ENCODE data around the gene ZDHHC11. TPM values are rescaled to one million over a fixed set of nuclear protein-coding genes. Genes with fewer than 3 reads are reported as not detected.
"Not testable (repeated sequence)": the region's sequence is repeated elsewhere in the genome, so short reads cannot be mapped to it uniquely, and the experiment has no call there.

The ZDHHC11 gene
- total RNA-seq, 1 donor from 2014 or later = 25.2 TPM

DNA sequence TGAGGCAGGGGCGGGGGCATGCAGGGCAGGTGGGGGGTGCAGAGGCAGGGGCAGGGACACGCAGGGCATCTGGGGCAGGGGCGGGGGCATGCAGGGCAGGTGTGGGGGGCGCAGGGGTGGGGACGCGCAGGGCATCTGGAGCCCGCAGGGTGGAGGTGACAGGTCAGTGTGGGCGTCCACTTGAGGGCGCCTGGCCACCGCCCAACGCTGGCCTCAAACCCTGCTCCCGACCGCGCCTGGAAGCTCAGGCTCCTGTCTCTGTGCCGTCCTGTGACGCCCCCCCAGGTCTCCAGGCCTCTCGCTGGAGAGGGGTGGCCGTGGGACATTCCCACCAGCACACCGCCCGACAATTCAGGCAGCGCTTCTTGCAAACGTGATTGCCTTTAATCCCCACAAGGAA is 6.9 kb downstream of the ZDHHC11 start:
- DNase-seq = not testable (repeated sequence)

DNA sequence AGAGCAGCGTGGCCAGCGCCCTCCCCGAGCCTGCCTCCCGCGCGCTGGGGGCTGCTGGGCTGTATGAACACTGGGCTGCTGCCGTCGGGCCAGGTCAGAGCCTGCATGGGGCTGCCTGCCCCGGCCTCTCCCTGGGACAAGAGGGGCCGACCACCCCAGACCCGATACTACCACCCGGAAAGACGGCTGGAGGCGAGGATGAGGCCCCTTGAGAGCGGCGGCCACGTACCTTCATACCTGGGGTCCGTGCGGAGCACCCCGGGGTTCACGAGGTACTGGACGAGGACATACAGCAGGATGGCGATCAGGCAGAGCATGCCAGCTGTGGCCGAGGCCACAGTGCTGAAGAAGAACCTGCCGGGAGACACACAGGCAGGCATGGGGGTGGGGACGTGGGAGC is 7.4 kb downstream of the ZDHHC11 start:
- DNase-seq = not testable (repeated sequence)

DNA sequence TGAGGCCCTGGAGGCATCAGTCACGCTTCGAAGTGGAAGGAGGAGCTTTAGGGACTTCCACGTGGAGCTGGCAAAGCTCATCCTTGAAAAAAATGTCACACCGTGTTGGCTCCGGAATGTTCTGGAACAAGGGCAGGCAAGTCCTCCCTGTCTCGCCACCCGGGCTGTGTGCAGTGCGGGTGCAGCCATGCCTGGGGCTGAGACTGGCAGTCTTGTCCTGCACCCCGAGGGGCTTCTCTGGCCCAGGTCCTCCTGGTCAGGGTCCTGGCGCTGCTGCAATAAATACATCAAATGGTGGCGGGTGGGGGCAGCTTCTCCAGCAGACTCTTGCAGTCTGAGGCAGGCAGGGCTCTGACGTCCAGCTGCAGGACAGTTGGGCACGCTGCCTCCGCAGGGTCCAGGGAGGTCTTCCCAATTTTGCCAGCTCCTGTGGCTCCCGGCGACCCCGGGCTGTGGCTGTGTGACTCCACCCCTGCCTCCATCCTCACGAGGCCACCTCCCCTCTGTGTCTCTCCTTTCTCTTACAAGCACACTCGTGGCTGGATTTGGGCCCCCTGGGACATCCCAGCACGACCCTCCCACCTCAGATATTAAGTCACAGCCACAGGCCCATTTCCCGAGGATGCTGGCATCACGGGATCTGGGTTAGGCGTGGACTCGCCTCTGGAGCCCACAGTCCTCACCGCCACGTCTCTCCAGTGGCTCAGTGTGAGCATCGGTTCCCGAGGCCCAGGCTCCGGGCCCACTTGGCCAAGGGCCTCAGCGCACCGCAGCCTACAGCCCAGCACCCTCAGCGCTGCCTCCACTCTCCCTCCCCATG is 8.2 kb downstream of the ZDHHC11 start:
- DNase-seq = not testable (repeated sequence)

DNA sequence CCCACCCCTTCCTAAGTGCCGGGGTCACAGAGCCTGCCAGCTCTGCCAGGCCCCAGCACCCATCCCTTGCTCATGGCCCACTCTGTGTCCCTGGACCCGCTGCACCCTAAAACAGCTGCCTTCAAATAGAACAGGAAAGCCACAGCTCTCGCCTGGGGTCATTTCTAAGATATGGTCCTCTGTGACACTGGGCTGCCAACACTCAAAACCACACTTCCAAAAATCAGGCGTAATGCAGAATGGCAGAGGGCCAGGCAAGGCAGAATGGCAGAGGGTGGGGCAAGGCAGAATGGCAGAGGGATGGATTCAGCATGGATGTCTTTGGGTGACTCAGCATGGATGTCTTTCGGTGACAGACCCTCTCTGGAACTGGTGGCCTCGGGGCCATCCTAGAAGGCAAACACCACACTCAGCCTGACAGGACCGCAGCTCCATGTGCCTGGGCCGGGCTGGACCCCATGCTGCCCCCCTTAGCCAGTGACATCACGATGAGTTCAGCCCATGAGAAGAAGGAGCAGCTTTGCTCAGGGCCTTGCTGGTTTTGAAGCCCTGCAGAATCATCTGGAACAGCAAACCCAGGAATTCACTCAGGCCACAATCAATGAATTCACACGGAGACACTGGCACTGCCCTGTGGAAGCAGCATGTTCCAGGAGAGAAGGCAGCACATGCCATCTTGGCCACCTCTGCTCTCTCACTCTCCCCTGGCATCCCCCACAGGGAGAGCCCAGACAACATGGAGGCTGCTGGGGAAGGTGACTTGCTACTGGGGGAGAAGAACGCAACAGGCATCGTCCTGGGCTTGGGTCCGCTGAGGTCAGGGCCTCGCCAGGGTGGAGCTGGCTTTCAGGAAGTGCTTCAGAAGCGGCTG is 9.0 kb downstream of the ZDHHC11 start:
- not testable (repeated sequence) for DNase-seq

DNA sequence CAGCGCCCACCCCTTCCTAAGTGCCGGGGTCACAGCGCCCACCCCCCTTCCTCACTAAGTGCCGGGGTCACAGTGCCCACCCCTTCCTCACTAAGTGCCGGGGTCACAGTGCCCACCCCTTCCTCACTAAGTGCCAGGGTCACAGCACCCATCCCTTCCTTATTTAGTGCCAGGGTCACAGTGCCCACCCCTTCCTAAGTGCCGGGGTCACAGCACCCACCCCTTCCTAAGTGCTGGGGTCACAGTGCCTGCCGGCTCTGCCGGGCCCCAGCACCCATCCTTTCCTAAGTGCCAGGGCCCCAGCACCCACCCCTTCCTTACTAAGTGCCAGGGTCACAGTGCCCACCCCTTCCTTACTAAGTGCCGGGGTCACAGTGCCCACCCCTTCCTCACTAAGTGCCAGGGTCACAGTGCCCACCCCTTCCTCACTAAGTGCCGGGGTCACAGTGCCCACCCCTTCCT is 9.8 kb downstream of the ZDHHC11 start:
- not testable (repeated sequence) for DNase-seq

DNA sequence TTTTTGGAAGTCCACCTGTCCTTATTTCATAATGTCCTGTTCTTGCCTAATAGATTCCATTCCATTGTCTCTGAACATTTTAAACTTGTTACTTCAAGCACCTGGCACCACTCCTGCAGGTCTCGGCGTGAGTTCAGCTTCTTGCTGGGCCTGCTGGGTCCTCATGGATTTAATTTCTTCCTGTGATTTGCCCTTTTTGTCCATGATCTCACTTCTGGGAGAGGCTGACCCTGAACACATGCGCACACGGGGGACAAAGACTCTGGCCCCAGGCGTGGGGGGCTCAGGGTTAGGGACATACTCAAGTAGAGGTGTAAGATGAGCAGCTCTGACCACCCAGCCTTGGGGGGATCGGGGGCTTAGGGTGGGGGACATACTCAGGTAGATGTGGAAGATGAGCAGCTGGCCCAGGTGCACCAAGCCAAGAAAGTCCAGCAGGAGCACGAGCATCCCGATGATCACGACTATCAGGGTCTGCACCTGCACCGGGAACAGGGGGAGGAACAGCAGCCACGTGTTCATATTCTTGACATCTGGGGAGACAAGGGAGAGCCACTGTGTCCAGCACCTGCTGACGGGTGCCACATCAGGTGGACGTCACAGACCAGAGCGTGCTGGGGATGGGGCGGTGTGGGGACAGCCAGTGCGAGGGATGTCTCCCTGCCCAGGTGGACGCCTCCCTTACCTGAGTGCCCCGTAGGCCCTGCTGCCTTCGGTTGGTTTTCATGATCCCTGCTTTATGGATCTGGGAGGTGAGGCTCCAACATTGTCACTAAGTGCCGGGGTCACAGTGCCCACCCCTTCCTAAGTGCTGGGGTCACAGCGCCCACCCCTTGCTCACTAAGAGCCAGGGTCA is 10.4 kb downstream of the ZDHHC11 start:
- DNase-seq = not testable (repeated sequence)

DNA sequence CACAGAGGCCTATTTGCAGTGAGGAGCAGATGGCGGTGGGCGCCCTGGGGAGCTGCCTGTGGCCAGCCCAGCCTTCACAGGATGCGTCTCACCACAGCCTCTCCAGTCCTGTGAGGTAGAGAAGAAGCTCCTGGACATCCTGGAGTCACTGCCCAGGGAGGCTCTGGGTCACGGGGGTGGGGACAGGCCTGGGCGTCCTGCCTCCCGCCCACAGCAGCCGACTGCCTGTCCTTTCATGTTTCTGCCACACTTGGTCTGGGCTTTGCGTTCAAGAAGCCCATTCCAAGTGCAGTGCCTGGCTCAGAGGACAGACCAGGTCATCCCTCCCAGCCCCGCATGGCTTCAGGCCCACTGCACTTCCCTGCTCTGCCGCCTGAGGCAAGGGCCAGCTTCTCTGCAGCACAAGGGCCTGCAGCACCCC is 12.3 kb downstream of the ZDHHC11 start:
- DNase-seq = not testable (repeated sequence)

DNA sequence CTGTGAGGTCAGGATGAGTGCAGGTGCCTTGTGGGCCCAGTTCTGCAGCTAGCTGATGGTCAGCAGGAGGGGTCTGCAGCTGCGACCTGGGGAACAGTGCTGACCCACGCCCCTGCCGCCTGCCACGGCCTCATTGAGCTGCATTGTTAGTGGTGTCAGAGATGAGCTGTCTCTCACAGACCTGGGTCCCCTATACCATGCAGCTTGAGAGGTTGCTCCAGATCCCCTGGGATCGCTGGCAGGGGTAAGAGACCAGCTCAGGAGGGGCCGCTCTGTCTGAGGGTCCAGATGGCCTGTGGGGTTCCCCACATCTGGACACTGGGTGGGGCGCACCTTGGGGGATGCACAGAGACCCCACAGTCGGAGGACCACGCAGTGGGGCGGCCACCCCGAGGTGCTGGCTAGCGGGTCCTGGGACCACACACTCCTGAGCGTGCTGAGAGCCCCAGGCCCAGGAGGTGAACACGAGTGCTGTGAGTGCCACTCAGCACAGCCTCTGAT is 13.1 kb downstream of the ZDHHC11 start:
- not testable (repeated sequence) for DNase-seq

DNA sequence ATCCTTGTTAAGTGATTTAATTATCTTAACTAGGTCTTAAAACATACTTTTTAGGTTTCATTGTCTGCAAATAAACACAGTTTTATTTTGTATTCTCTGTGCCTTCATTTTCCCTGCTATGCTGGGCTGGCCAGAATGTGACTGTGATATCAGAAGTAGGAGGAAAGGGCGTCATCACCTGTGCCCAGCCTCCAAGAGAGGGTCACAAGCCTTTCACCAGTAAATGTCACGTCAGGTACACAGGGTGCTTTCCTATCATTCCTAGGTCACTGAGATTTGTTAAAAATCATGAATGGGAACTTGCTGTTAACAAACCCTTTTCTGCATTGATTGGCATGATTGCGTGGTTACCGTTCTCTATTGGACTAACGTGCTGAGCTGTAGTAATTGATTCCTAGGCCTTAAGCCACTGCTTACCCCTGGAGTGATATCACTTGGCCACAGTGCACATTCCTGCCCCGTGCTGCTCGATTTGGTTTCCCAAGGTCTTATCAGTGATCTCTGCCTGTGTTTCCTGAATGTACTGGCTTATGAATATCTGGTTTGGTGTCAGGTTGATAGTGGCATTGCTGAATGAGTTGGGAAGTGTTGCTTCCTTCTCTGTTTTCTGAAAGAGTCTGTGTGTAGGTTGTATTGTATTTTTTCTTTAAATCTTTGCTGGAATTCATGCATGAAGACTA is 14.7 kb downstream of the ZDHHC11 start:
- not testable (repeated sequence) for DNase-seq

DNA sequence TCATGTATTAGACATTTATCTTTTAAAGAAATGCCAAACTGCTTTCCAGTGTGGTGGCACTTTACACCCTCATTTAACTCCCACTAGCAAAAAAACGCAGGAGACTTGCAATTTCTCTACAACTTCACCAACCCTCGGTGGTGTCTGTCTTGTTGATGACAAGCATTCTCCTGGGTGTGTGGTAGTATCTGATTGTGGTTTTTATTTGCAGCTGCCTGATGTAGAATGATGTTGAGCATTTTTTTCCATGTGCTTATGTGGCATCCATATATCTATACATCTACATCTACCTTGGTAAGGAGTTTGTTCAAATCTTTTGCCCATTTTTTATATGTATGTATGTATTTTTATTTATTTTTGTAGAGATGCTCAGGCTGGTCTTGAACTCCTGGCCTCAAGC is 16.8 kb downstream of the ZDHHC11 start:
- DNase-seq = not testable (repeated sequence)

DNA sequence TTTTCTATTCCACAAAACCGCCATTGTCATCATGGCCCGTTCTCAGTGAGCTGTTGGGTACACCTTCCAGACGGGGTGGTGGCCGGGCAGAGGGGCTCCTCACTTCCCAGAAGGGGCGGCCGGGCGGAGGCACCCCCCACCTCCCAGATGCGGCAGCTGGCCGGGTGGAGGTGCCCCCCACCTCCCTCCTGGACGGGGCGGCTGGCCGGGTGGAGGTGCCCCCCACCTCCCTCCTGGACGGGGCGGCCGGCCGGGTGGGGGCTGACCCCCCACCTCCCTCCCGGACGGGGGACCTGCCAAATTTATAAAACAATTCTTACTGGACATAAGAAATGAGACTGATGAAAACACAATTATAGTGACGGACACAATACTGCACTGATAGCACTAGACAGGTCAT is 22.6 kb downstream of the ZDHHC11 start:
- DNase-seq = not testable (repeated sequence)

DNA sequence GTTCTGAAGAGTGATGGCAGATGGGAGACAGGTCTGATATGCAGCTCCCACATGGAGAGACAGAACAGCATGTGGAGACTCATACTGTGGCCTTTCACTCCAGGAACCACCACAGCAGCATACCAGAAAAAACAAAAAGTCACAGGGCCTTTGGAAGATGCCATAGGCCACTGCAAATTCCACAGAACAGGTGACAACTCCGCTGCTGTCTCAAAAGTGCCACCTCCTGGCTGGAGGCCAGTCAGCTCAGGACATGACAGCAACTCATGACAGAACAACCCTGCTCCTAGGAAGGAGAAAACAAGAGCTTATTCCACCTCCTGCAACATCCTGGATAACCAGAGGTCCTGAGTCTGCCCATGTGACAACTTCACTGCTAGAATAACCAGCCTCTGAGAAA is 25.2 kb downstream of the ZDHHC11 start:
- DNase-seq = not testable (repeated sequence)

DNA sequence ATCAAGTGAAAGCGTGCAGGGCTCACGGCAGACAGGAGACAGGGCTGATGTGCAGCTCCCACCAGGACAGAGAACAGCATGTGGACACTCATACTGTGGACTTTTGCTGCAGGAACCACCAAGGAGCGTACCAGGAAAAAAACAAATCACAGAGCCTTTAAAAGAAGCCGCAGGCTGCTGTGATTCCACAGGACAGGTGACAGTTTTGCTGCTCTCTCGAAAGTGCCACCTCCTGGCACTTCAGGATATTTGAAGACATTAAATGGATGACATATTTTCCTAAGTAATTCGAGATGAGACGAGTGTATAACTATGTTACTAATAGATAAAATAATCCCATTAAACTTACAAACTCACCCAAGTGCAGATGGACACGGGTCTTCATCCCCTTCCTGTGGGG is 29.3 kb downstream of the ZDHHC11 start:
- DNase-seq = no peak

DNA sequence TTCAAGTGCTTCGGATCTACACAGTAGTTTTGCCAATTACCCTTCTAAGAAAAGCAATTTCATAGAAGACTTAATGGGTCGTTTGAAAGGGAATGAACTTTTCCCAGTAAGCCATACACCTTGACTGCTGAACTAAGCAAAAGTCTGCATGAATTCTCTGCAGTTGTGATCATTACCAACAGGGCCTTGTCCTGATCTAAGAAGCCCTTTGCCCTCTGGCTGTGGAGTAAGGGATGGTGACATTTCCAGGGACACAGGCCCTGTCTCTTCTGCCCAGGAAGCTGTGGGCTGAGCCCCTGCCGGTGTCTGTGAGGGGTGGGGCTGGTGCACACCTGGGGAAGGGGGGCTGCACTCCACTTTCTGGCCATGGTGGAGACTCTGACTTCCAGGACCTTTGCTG is 30.5 kb downstream of the ZDHHC11 start:
- DNase-seq = no peak

DNA sequence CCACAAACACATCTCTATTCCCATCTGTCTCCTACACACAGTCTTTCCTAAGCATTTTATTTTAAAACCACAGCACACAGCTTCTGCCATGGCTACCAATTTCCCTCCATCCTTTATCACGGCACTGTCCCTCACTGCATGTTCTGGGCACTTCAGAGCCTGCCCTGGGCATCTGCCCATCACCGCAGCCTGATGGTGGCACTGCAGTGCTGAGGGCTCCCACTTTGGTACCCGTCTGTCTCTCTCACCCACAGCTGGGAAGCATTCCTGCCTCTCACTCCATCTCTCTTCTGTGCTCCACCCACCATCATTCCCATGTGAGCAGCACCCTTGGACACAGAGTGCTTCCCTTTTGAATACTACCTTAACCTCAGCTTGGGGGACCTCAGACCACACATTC is 31.7 kb downstream of the ZDHHC11 start:
- DNase-seq = no peak

DNA sequence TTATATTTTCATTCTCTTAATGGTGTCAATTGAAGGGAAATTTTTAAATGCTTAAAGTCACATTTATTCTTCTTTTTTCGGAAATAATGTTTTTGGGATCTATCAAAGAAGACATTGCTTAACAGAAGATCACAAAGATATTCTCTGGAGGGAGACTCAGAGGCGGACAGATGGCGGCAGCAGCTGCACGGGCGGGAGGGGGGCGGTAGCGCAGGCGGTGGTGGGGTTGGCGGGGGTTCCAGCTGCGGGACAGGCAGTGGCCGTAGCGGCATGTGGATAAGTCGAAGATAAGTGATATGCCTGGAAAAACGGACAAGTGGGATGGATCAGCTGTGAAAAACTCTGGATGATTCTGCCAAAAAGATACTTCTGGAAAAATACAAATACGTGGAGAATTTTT is 34.6 kb downstream of the ZDHHC11 start:
- no peak for DNase-seq

DNA sequence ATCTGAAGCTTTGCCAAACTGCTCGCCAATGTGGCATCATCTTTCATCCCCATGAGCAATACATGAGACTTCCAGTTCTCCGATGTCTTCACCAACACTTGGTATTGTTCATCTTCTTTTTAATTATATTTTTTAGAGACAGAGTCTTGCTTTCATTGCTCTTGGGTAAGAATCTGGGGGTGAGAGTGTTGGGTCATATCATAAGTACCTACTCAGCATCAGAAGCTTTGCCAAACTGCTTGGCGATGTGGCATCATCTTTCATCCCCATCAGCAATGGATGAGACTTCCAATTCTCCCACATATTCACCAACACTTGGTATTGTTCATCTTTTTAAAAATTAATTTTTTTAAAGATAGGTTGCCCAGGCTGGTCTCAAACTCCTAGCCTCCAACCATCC is 35.3 kb downstream of the ZDHHC11 start:
- no peak for DNase-seq

DNA sequence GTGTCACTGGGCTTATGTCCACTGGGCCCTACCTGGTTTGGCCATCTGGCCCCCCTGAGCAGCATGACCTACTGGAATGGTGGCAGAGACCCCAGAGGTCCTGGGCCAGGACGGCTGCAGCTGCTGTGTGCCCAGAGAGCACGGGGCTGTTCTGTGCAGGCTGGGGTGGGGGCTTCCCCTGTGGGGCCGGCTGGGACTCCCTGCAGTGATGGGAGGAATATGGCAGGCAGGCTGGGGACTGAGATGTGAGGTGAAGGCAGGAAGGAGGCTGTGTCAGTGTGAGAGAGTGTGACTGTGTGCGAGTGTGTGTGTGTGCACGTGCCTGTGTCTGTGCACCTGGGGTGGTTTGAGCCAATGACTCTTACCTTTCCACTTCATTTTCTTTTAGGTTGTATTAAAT is 37.2 kb downstream of the ZDHHC11 start:
- not testable (repeated sequence) for DNase-seq

DNA sequence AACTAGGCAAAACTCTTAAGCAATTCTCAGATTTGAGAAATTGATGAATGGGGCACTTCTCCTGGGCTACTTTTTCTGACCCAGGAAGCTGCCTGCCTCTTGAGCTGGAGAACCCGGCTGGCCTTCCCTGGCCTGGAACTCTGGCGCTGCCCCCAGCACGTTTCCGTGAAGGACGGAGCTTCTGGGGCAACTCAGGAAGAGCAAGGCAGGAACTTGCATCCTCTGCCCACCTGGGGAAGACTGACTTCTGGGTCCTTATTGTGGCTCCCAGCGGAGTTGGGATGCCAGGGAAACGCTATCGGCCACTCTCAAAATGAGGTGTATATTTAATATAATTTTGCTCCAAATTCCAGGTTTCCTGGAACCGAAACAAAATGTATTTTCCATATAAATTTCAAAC is 39.4 kb downstream of the ZDHHC11 start:
- DNase-seq = not testable (repeated sequence)

DNA sequence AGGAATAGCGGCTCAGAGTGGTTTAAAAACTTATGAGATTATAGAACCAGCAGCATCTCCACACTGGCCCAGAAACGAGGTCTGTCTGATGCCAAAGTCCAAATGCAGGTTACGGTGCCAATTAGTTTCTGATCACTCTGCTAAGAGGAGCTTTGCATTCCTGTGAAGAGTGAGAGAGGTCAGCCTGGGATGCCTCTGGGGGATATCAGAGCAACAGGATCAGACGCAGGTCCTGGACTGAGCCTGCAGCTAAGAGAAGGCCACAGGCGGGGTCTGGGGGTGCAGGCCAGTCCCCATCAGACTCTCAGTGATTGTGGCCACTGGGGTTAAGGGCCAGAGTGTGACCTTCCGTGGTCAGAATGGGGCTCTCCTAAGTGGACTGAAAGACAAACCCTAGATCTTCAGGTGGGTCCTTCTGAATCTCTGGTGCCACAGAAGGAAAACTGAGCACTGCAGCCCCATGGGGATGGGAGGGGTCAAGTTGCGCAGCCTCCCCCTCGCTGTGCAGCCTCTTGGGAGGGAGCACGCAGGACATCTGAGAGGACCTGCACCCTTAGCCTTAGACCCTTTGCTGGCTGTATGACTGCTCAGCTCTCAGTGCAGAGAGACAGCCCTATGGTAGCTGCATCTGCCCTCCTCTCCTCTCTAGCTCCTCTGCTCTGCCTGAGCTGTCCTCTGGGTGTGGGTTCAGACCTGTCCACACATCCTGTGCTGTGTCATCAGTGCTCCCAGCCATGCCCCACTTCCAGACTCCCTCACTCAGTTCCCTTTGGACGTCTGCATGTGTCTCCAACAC is 42.9 kb downstream of the ZDHHC11 start:
- not testable (repeated sequence) for DNase-seq

Data from tongue (tissue), 2 donors.